Mucosa of descending colon (tissue), 3 donors: ENCODE data around the gene PSKH1. TPM values are rescaled to one million over a fixed set of nuclear protein-coding genes. Genes with fewer than 3 reads are reported as not detected.
"Not testable (repeated sequence)": the region's sequence is repeated elsewhere in the genome, so short reads cannot be mapped to it uniquely, and the experiment has no call there.

ENCODE experiments used
- ATAC-seq: fragments of 200-7000 bp; cut with Tn5 transposase; one replicate; pipeline ENCODE4 v1.9.1; 2020; ENCODE audit warnings: mild to moderate bottlenecking, moderate library complexity
- DNase-seq, 3 donors: peaks; one replicate each; pipeline ENCODE4 v3.0.0-alpha.2; 2020
- H3K36me3 ChIP-seq: fragments of 200-600 bp; one replicate; pipeline ENCODE4 v1.8.0; 2021; ENCODE audit warnings: low read depth, mild to moderate bottlenecking
- H3K4me1 ChIP-seq: fragments of 200-600 bp; one replicate; pipeline ENCODE4 v1.8.0; 2021; ENCODE audit warnings: low read depth, mild to moderate bottlenecking
- H3K4me3 ChIP-seq: fragments of 200-600 bp; one replicate; pipeline ENCODE4 v1.8.0; 2021; ENCODE audit warnings: mild to moderate bottlenecking
- H3K9me3 ChIP-seq: fragments of 200-600 bp; one replicate; pipeline ENCODE4 v1.8.0; 2021; ENCODE audit warnings: mild to moderate bottlenecking
- intact Hi-C, 2 donors: fragments of 100-400 bp; cut with DNase I in 1 of 2; cut with micrococcal nuclease in 1 of 2; formaldehyde crosslinking; loops; one replicate each; pipeline versions ENCODE4 v1.11.0 to v1.11.1; 2022; cut with DNase I, micrococcal nuclease
- total RNA-seq, 3 donors: library from RNA; stranded (reverse); fragmentation: NEBNext Ultra II Directional in 2 of 3; extraction: Animal tissue kit (Norgen Biotek cat#: 25700) in 2 of 3; gene quantifications; one replicate each; pipeline versions ENCODE4 v1.2.1 to v1.2.4, GENCODE V29; 2021 to 2023
- TF ChIP-seq, protein P1 (sequence below): fragments of 200-600 bp; IDR thresholded peaks from one replicate; pipeline ENCODE4 v1.8.0; 2022; ENCODE audit warnings: antibody characterized with exemption, mild to moderate bottlenecking
- donor health status: DM: no; HTN: no; CAD: no; lungs with moderate emphysema.
- donor health status: DM: no; HTN: no; CAD: no.
- donor health status: DM: no; HTN: yes; CAD: no.

PSKH1 gene
- total RNA-seq, 3 donors from 2014 or later, result 33.8 to 43.3 (median 38.1) TPM

DNA sequence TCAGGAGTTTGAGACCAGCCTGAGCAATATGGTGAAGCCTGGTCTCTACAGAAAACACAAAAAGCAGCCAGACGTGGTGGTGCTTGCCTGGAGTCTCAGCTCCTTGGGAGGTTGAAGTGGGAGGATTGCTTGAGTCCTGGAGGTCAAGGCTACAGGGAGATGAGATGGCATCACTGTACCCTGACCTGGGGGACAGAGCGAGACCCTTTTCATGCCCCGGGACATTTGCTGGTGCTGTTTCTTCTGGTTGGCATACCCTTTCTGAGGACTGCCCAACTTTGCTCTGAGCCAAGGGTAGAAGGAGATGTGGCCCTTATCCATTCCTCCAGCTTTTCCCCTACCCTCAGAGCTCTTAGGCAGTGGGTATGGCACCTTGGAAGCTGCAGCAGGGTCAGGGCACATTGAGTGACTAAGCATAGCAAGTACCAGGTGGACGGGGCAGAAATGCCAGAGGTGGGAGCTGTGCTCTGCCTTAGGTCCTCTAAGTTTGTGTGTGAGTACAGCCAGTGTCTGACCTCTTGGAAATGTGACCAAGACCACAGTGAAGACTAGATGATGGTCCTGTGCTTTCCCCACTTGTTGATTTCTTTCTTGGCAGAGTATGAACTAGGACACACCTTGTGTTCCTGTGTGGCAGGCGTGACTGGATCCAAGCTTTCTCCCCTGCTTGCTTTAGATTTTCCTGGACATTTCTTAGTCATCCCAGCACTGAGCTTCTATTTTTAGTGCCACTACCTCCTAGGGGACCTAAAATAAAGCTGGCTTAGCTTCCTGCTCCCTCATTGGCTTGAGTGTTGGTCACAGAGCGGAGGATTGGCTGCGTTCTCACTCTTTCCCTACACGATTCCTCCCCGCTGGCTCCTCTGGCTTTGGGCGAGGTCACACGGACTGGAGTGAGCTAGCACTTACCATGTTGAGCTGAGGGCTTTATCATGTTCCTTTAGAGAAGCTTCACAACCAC lies 30.2 kb upstream of the PSKH1 start:
- intact Hi-C loops, result no loop called here
- Histone ChIP-seq H3K4me3 (no peak overlapping the region), H3K9me3 (no peaks in the 10 kb centered on the region), H3K4me1 (peaks cover 8% of the 10 kb centered on the region), H3K36me3 (no peaks in the 10 kb centered on the region)
- ATAC-seq (peak; percentile 32), DNase-seq (no peak)
- TF ChIP-seq, protein P1, sequence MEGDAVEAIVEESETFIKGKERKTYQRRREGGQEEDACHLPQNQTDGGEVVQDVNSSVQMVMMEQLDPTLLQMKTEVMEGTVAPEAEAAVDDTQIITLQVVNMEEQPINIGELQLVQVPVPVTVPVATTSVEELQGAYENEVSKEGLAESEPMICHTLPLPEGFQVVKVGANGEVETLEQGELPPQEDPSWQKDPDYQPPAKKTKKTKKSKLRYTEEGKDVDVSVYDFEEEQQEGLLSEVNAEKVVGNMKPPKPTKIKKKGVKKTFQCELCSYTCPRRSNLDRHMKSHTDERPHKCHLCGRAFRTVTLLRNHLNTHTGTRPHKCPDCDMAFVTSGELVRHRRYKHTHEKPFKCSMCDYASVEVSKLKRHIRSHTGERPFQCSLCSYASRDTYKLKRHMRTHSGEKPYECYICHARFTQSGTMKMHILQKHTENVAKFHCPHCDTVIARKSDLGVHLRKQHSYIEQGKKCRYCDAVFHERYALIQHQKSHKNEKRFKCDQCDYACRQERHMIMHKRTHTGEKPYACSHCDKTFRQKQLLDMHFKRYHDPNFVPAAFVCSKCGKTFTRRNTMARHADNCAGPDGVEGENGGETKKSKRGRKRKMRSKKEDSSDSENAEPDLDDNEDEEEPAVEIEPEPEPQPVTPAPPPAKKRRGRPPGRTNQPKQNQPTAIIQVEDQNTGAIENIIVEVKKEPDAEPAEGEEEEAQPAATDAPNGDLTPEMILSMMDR, result no peak

DNA sequence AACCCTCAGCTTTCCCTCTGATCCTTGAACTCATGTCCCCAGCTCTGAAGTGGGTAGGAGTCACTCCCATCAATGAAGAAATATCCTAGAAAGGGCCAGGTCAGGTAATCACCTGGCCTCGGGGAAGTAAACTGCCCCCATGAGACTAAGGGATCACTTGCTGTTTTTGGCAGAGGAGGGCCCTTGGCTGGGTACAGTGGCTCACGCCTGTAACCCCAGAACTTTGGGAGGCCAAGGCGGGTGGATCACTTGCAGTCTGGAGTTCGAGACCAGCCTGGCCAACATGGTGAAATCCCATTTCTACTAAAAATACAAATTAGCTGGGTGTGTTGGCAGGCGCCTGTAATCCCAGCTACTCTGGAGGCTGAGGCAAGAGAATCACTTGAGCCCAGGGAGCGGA lies 29.0 kb upstream of the PSKH1 start:
- H3K9me3 ChIP-seq, ATAC-seq, intact Hi-C loops, DNase-seq, H3K4me1 ChIP-seq, H3K4me3 ChIP-seq, H3K36me3 ChIP-seq: not testable (repeated sequence)

DNA sequence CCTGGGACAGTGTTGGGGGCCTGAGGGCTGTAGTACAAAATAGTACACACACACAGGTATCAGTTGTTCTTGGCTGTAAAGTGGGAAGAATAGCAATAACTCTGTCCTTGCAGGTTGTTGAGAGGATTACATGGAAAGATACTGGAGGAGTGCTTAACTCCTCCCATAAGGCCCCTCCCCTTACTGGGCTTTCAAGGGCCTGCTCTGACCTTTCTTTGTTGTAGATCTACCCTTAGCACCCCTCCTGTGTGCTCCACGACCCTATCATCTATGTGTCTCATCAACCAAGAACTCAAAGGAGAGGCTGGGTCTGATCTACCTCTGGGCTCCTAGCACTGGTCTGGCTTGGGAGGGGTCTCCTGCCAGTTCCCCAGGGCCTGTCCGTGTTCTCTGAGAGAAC lies 28.5 kb upstream of the PSKH1 start:
- Histone ChIP-seq H3K4me3 (no peak overlapping the region), H3K9me3 (no peaks in the 10 kb centered on the region), H3K36me3 (no peaks in the 10 kb centered on the region), H3K4me1 (no peaks in the 10 kb centered on the region)
- intact Hi-C loops, result no loop called here
- TF ChIP-seq, protein P1, result no peak
- DNase-seq (no peak), ATAC-seq (no peak)

DNA sequence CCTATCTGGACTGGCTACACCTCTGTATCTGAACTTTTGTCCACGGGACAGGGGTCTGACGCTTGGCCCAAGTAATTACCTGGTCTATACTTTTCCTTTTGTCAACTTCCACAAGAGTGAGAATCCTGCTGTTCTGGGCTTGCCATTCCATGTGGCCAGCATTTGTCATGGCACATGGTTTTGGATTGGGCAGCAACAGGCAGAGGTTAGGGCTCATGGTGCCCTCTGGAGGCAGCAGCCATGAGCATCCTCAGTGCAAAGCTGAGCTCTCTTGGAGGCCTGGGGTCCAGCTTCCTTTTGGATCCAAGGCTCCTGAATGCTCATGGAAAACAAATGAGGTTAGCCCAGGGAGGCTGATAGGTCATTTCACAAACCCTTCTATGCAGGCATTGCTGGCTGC lies 27.7 kb upstream of the PSKH1 start:
- Histone ChIP-seq H3K4me3 (no peak overlapping the region), H3K4me1 (no peaks in the 10 kb centered on the region), H3K9me3 (no peaks in the 10 kb centered on the region), H3K36me3 (no peaks in the 10 kb centered on the region)
- ATAC-seq (peak; percentile 72), DNase-seq (peak in 1 of 3 donors; percentile 36)
- intact Hi-C loops, result no loop called here
- TF ChIP-seq, protein P1, result no peak

DNA sequence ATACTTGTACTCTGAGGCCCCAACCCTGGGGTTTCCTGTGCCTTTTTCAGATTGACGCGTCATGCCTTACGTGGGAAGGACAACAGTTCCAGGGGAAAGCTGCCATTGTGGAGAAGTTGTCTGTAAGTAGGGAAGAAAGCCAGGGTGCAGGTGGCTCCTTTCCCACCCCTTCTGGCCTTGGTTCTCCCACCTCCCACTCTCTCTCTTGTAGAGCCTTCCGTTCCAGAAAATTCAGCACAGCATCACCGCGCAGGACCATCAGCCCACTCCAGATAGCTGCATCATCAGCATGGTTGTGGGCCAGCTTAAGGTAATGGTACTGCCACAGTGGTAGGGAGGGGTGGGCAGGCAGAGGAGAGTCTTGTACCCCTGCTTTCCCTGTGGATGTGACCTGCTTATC lies 24.8 kb upstream of the PSKH1 start:
- H3K9me3 ChIP-seq, result no peaks in the 10 kb centered on the region
- no peaks in the 10 kb centered on the region for H3K36me3 ChIP-seq
- H3K4me3 ChIP-seq, result no peak overlapping the region
- intact Hi-C loops, result no loop called here
- no peaks in the 10 kb centered on the region for H3K4me1 ChIP-seq
- no peak for DNase-seq
- TF ChIP-seq, protein P1, result no peak
- no peak for ATAC-seq

GRCh38 chr16:67869653-67870052 lies 23.4 kb upstream of the PSKH1 start:
- DNase-seq (no peak), ATAC-seq (no peak)
- Histone ChIP-seq H3K4me3 (no peak overlapping the region), H3K36me3 (no peaks in the 10 kb centered on the region), H3K9me3 (no peaks in the 10 kb centered on the region), H3K4me1 (peaks cover 6% of the 10 kb centered on the region)
- TF ChIP-seq, protein P1, result no peak
- intact Hi-C loops, result no loop called here
